Measurements from ENCODE around the gene HOXA1.
"Not testable (repeated sequence)": the region's sequence is repeated elsewhere in the genome, so short reads cannot be mapped to it uniquely, and the experiment has no call there.

HOXA1 gene

GRCh38 chr7:27064661-27065060 lies 31.1 kb downstream of the HOXA1 start:
- TF ChIP-seq, protein P1, sequence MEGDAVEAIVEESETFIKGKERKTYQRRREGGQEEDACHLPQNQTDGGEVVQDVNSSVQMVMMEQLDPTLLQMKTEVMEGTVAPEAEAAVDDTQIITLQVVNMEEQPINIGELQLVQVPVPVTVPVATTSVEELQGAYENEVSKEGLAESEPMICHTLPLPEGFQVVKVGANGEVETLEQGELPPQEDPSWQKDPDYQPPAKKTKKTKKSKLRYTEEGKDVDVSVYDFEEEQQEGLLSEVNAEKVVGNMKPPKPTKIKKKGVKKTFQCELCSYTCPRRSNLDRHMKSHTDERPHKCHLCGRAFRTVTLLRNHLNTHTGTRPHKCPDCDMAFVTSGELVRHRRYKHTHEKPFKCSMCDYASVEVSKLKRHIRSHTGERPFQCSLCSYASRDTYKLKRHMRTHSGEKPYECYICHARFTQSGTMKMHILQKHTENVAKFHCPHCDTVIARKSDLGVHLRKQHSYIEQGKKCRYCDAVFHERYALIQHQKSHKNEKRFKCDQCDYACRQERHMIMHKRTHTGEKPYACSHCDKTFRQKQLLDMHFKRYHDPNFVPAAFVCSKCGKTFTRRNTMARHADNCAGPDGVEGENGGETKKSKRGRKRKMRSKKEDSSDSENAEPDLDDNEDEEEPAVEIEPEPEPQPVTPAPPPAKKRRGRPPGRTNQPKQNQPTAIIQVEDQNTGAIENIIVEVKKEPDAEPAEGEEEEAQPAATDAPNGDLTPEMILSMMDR (IDR thresholded peaks at IDR 0.05), result no peak
- no peak for TF ChIP-seq ZFX (IDR thresholded peaks at IDR 0.05; ENCODE audit: borderline replicate concordance)
- no peak overlapping the region for H3K27ac ChIP-seq

DNA sequence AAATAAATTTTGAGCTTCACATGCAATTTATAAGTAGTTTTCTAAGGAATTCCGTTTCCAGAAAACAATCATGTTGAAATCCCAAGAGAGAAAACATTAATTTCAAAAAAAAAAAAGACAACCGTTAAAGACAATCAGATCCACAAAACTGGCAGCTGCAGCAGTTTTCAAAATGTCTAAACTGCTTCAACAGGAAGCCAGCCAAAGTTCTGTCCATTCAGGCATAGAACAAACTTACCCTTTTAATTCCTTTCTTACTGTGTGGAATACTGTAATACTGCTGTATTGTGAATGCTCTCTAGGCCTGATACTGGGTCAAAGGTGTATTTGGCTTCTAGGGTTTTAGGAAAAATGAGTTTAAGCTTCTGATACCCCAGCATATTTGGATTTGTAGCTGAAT lies 31.6 kb downstream of the HOXA1 start:
- TF ChIP-seq ZFX (IDR thresholded peaks at IDR 0.05; ENCODE audit: borderline replicate concordance), result no peak
- TF ChIP-seq, protein P1 (IDR thresholded peaks at IDR 0.05), result no peak
- H3K27ac ChIP-seq, result no peak overlapping the region

DNA sequence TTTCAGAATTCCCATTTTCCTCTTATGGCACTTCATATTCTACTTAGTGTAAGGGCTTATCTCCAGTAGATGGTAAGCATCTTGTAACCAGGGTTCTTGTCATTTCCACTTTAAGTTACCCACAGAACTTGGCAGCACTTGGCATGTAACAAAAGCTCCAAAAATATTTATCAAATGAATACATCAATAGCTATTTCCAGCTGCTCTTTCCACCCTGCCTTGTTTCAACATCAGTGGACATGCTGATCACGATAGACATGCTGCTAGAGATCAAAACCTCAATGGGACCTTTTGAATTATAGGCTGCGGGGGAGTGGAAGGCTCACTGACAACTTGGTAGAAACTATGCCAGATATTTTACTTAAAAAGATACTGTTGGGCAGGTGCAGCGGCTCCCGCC lies 32.9 kb downstream of the HOXA1 start:
- no peak for TF ChIP-seq ZFX (IDR thresholded peaks at IDR 0.05; ENCODE audit: borderline replicate concordance)
- TF ChIP-seq, protein P1 (IDR thresholded peaks at IDR 0.05), result no peak
- H3K27ac ChIP-seq, result no peak overlapping the region

- no peak overlapping the region for H3K27ac ChIP-seq
- TF ChIP-seq, protein P1 (IDR thresholded peaks at IDR 0.05), result no peak
- TF ChIP-seq ZFX (IDR thresholded peaks at IDR 0.05; ENCODE audit: borderline replicate concordance), result no peak
These were observed 42.6 kb downstream of the HOXA1 start for GRCh38 chr7:27053153-27053552.

GRCh38 chr7:27051451-27051850 lies 44.3 kb downstream of the HOXA1 start:
- no peak overlapping the region for H3K27ac ChIP-seq
- TF ChIP-seq, protein P1 (IDR thresholded peaks at IDR 0.05), result no peak
- TF ChIP-seq ZFX (IDR thresholded peaks at IDR 0.05; ENCODE audit: borderline replicate concordance), result no peak

DNA sequence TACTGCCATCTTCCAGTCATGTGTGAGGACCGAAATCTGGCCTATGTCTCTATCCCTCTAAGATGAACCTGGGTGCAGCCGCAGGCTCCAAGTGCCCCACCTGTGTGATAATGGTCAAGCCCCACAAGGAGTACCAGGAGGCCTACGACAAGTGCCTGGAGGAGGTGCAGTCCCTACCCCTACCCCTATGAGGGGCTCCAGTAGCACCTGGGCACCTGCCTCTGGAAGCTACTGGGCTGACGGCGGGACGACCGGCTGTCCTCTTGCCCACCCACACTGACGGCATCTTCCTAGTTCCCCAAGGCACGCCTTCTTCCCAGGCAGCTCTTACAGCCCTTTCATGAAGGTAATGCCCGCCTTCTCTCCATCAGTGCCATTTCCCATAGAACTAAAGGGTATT lies 47.4 kb downstream of the HOXA1 start:
- no peak for TF ChIP-seq ZFX (IDR thresholded peaks at IDR 0.05; ENCODE audit: borderline replicate concordance)
- TF ChIP-seq, protein P1 (IDR thresholded peaks at IDR 0.05), result no peak
- no peak overlapping the region for H3K27ac ChIP-seq

- no peak overlapping the region for H3K27ac ChIP-seq
- TF ChIP-seq, protein P1 (IDR thresholded peaks at IDR 0.05), result no peak
- TF ChIP-seq ZFX (IDR thresholded peaks at IDR 0.05; ENCODE audit: borderline replicate concordance), result no peak
These were observed 48.8 kb downstream of the HOXA1 start for GRCh38 chr7:27046854-27047549.

DNA sequence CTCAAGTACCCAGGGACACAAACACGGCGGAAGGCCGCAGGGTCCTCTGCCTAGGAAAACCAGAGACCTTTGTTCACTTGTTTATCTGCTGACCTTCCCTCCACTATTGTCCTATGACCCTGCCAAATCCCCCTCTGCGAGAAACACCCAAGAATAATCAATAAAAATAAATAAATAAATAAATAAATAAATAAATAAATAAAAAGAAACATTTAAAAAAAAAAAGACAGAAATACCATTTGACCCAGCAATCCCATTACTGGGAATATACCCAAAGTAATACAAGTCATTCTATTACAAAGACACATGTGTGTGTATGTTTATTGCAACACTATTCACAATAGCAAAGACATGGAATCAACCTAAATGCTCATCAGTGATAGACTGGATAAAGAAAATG lies 49.8 kb downstream of the HOXA1 start:
- not testable (repeated sequence) for H3K27ac ChIP-seq

DNA sequence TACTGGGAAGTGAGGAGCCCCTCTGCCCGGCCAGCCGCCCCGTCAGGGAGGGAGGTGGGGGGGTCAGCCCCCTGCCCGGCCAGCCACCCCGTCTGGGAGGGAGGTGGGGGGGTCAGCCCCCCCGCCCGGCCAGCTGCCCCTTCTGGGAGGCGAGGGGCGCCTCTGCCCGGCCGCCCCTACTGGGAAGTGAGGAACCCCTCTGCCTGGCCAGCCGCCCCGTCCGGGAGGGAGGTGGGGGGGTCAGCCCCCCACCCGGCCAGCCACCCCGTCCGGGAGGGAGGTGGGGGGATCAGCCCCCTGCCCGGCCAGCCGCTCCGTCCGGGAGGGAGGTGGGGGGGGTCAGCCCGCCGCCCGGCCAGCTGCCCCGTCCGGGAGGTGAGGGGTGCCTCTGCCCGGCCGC lies 50.7 kb downstream of the HOXA1 start:
- not testable (repeated sequence) for H3K27ac ChIP-seq
